Astrocyte (in vitro differentiated cells and primary cell): ENCODE results near the gene NMRK1. TPM values are rescaled to one million over a fixed set of nuclear protein-coding genes. Genes with fewer than 3 reads are reported as not detected.

Experiments
- DNase-seq: peaks from one replicate; pipeline ENCODE4 v3.0.0-alpha.2; 2010; ENCODE audit warnings: low read depth
- FAIRE-seq: peaks from 2 replicates; lab custom pipeline; 2011; peaks lifted over from hg19 to GRCh38; lab: Jason Lieb, UNC
- H2AFZ ChIP-seq: 2 replicates; pipeline ENCODE4 v1.6.0; 2012; ENCODE audit warnings: low read depth, low read length, inconsistent platforms
- H3K27ac ChIP-seq: 2 replicates; pipeline ENCODE4 v1.5.1; 2011; ENCODE audit warnings: low read depth, low read length, inconsistent platforms
- H3K27me3 ChIP-seq: 2 replicates; pipeline ENCODE4 v1.6.0; 2011; ENCODE audit warnings: low read length, inconsistent platforms; ENCODE audit not compliant: insufficient read depth
- H3K36me3 ChIP-seq: 2 replicates; pipeline ENCODE4 v1.5.1; 2011; ENCODE audit warnings: low read length, inconsistent platforms; ENCODE audit not compliant: insufficient read depth
- H3K4me1 ChIP-seq: 2 replicates; pipeline ENCODE4 v1.5.1; 2011; ENCODE audit warnings: low read length, inconsistent platforms; ENCODE audit not compliant: insufficient read depth
- H3K4me2 ChIP-seq: 2 replicates; pipeline ENCODE4 v1.6.0; 2012; ENCODE audit warnings: low read length, inconsistent platforms
- H3K4me3 ChIP-seq: 2 replicates; pipeline ENCODE4 v1.5.1; 2011; ENCODE audit warnings: low read depth, mild to moderate bottlenecking, low read length, inconsistent platforms; ENCODE audit not compliant: insufficient read depth
- H3K79me2 ChIP-seq: 2 replicates; pipeline ENCODE4 v1.6.0; 2012; ENCODE audit warnings: mild to moderate bottlenecking, low read length, inconsistent platforms; ENCODE audit not compliant: insufficient read depth
- H3K9ac ChIP-seq: 2 replicates; pipeline ENCODE4 v1.6.0; 2012; ENCODE audit warnings: mild to moderate bottlenecking, low read length, inconsistent platforms
- H3K9me3 ChIP-seq: 2 replicates; pipeline ENCODE4 v1.5.1; 2012; ENCODE audit warnings: low read depth, mild to moderate bottlenecking, low read length, inconsistent platforms; ENCODE audit not compliant: insufficient read depth
- H4K20me1 ChIP-seq: 2 replicates; pipeline ENCODE4 v1.6.0; 2012; ENCODE audit warnings: low read length, inconsistent platforms; ENCODE audit not compliant: insufficient read depth
- H3K27ac Mint-ChIP-seq: one replicate; pipeline ENCODE4 v1.8.0; 2021; ENCODE audit warnings: mild to moderate bottlenecking, mixed read lengths; ENCODE audit not compliant: unreplicated experiment
- H3K27me3 Mint-ChIP-seq: one replicate; pipeline ENCODE4 v1.8.0; 2021; ENCODE audit warnings: low read depth, mixed read lengths; ENCODE audit not compliant: unreplicated experiment
- H3K36me3 Mint-ChIP-seq: one replicate; pipeline ENCODE4 v1.8.0; 2021; ENCODE audit warnings: low read depth, mixed read lengths; ENCODE audit not compliant: unreplicated experiment
- H3K4me1 Mint-ChIP-seq: one replicate; pipeline ENCODE4 v1.8.0; 2021; ENCODE audit warnings: low read depth, mixed read lengths; ENCODE audit not compliant: unreplicated experiment
- H3K4me3 Mint-ChIP-seq: one replicate; pipeline ENCODE4 v1.8.0; 2021; ENCODE audit warnings: mild to moderate bottlenecking, moderate library complexity, mixed read lengths; ENCODE audit not compliant: unreplicated experiment
- H3K9me3 Mint-ChIP-seq: one replicate; pipeline ENCODE4 v1.8.0; 2021; ENCODE audit warnings: mild to moderate bottlenecking, mixed read lengths; ENCODE audit not compliant: unreplicated experiment
- EZH2 ChIP-seq: IDR thresholded peaks from 2 replicates; pipeline ENCODE4 v1.6.1; 2012; ENCODE audit warnings: mild to moderate bottlenecking, low read length, inconsistent platforms; ENCODE audit not compliant: insufficient read depth
- total RNA-seq: library from RNA; stranded (reverse); gene quantifications from 2 replicates; pipeline ENCODE4 v1.2.1, GENCODE V29; 2021
- TF ChIP-seq, protein P1 (sequence below): IDR thresholded peaks from 2 replicates; pipeline ENCODE4 v1.5.1; 2011; ENCODE audit warnings: low read depth, mild to moderate bottlenecking, inconsistent platforms, low read length, moderate library complexity; ENCODE audit not compliant: insufficient read depth

NMRK1 gene
- total RNA-seq, 1 donor from 2014 or later = 15.2 TPM

GRCh38 chr9:75084081-75084672 lies 3.8 kb downstream of the NMRK1 start:
- Mint-ChIP-seq H3K36me3 (peaks cover 2% of the 10 kb centered on the region), H3K27ac (no peak overlapping the region), H3K27me3 (no peaks in the 10 kb centered on the region), H3K4me3 (no peak overlapping the region), H3K4me1 (peaks cover 11% of the 10 kb centered on the region), H3K9me3 (no peaks in the 10 kb centered on the region)
- Histone ChIP-seq H3K4me2 (no peak overlapping the region), H3K4me3 (no peak overlapping the region), H2AFZ (no peak overlapping the region), H3K27me3 (no peaks in the 10 kb centered on the region), H3K36me3 (no peaks in the 10 kb centered on the region), H3K9me3 (no peaks in the 10 kb centered on the region), H3K79me2 (peaks cover 3% of the 10 kb centered on the region), H3K27ac (no peak overlapping the region), H3K4me1 (peaks cover 7% of the 10 kb centered on the region), H3K9ac (no peak overlapping the region), H4K20me1 (no peaks in the 10 kb centered on the region)
- no peak for FAIRE-seq
- no peak for DNase-seq
- TF ChIP-seq, protein P1, sequence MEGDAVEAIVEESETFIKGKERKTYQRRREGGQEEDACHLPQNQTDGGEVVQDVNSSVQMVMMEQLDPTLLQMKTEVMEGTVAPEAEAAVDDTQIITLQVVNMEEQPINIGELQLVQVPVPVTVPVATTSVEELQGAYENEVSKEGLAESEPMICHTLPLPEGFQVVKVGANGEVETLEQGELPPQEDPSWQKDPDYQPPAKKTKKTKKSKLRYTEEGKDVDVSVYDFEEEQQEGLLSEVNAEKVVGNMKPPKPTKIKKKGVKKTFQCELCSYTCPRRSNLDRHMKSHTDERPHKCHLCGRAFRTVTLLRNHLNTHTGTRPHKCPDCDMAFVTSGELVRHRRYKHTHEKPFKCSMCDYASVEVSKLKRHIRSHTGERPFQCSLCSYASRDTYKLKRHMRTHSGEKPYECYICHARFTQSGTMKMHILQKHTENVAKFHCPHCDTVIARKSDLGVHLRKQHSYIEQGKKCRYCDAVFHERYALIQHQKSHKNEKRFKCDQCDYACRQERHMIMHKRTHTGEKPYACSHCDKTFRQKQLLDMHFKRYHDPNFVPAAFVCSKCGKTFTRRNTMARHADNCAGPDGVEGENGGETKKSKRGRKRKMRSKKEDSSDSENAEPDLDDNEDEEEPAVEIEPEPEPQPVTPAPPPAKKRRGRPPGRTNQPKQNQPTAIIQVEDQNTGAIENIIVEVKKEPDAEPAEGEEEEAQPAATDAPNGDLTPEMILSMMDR = no peak
- no peak for TF ChIP-seq EZH2

- H3K9me3 ChIP-seq = no peaks in the 10 kb centered on the region
- no peaks in the 10 kb centered on the region for H3K27me3 Mint-ChIP-seq
- TF ChIP-seq EZH2 = no peak
- TF ChIP-seq, protein P1 = no peak
- no peak overlapping the region for H3K4me3 ChIP-seq
- peak overlapping the region; percentile 10 for H2AFZ ChIP-seq
- DNase-seq = no peak
- no peaks in the 10 kb centered on the region for H3K79me2 ChIP-seq
- no peaks in the 10 kb centered on the region for H3K27me3 ChIP-seq
- peaks cover 7% of the 10 kb centered on the region for H3K4me1 ChIP-seq
- H3K9me3 Mint-ChIP-seq = no peaks in the 10 kb centered on the region
- no peak for FAIRE-seq
- H3K36me3 Mint-ChIP-seq = peaks cover 2% of the 10 kb centered on the region
- H3K27ac ChIP-seq = no peak overlapping the region
- no peaks in the 10 kb centered on the region for H4K20me1 ChIP-seq
- H3K4me3 Mint-ChIP-seq = no peak overlapping the region
- no peak overlapping the region for H3K27ac Mint-ChIP-seq
- no peak overlapping the region for H3K4me2 ChIP-seq
- no peak overlapping the region for H3K9ac ChIP-seq
- H3K4me1 Mint-ChIP-seq = peaks cover 11% of the 10 kb centered on the region
- H3K36me3 ChIP-seq = no peaks in the 10 kb centered on the region
Observed at GRCh38 chr9:75083188-75083970, 4.6 kb downstream of the NMRK1 start.

- FAIRE-seq = no peak
Observed at GRCh38 chr9:75081632-75082031, 6.3 kb downstream of the NMRK1 start.

More at GRCh38 chr9:75081632-75082031, 6.3 kb downstream of the NMRK1 start:
- H3K27ac Mint-ChIP-seq = no peak overlapping the region
- no peaks in the 10 kb centered on the region for H3K9me3 ChIP-seq
- H3K4me2 ChIP-seq = no peak overlapping the region
- no peaks in the 10 kb centered on the region for H3K36me3 ChIP-seq
- TF ChIP-seq EZH2 = no peak
- TF ChIP-seq, protein P1 = no peak
- H3K36me3 Mint-ChIP-seq = peaks cover 2% of the 10 kb centered on the region
- peaks cover 8% of the 10 kb centered on the region for H3K4me1 Mint-ChIP-seq
- no peaks in the 10 kb centered on the region for H3K27me3 ChIP-seq
- H3K79me2 ChIP-seq = no peaks in the 10 kb centered on the region
- H2AFZ ChIP-seq = no peak overlapping the region
- no peak overlapping the region for H3K4me3 ChIP-seq
- H3K27ac ChIP-seq = no peak overlapping the region
- no peak overlapping the region for H3K4me3 Mint-ChIP-seq
- no peak overlapping the region for H3K9ac ChIP-seq
- no peak for DNase-seq
- no peaks in the 10 kb centered on the region for H3K27me3 Mint-ChIP-seq
- H3K4me1 ChIP-seq = no peaks in the 10 kb centered on the region
- H3K9me3 Mint-ChIP-seq = no peaks in the 10 kb centered on the region
- H4K20me1 ChIP-seq = no peaks in the 10 kb centered on the region
